HG03469 (cell line): ENCODE data around the gene POLE4.

Experiments
- ATAC-seq: cut with Tn5 transposase; IDR thresholded peaks from one replicate; pipeline ENCODE4 v1.9.1; 2021; ENCODE audit warnings: mild to moderate bottlenecking, moderate library complexity, moderate number of reproducible peaks; ENCODE audit not compliant: unreplicated experiment

Gene POLE4, protein sequence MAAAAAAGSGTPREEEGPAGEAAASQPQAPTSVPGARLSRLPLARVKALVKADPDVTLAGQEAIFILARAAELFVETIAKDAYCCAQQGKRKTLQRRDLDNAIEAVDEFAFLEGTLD

DNA sequence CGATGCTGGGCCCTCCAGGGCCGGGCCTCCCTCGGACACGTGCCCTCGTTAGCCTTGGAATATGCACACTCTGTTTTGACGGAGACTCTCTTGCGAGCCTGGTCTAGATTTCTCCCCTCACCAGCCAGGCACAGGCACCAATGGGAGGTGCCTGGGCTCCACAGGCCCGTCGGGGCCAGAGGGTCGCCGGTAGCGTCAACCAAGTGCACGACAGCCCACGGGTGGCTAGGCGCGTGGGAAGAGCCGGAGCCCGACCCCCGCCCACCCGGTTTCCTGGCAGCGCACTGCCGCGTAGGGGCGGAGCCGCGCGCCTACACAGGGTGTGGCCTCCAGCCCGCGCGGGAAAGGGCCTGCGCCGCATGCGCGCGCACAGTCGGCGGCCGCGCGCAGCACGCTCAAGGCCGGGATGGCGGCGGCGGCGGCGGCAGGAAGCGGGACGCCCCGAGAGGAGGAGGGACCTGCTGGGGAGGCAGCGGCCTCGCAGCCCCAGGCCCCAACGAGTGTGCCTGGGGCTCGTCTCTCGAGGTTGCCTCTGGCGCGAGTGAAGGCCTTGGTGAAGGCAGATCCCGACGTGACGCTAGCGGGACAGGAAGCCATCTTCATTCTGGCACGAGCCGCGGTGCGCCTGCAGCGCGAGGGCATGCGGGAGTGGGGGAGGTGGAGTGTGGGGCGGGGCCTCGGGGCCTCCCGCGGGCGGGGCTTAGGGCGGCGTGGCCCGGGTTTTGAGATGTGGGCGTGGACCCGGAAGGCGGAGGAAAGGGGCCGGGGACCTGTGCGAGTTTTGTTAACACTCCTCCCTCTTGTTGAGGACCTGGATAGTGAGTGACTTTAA is at the start of gene POLE4:
TSS of gene POLE4 (plus strand) at position 370 of the 832 bp plus-strand sequence. CDS start at position 407, 37 bp downstream.
- peak; percentile 83 for ATAC-seq

DNA sequence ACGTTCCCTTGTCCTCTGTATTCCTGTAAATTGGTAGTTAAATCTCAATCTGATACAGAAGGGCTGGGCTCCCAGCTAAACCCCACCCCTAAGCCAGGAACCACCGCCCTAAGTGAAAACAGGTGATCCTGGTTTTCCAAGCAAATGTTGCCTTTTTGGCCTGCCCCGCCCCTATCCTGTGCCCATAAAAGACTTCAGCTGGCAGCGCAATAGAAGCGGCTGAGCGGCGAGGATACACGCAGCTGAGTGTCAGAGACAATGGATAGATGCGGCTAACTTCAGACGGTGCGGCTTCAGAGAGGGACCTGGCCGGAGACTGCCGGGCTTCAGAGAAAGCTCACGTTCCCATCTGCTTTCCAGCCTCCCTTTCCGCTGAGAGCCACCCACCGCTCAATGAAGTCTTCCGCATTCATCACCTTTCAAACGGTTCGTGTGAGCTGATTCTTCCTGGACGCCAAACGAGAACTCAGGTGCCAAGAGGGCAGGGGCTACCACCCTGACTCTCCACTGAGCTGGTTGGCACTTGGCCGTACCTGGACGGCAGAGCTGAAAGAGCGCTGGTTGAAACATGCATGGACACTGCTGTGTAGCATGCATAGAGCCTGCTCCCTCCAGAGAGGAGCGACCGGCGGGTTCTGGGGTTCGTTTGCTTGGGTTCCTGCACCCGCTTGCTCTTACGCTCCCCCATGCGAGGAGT is 49.5 kb upstream of the POLE4 start:
- ATAC-seq: no peak

DNA sequence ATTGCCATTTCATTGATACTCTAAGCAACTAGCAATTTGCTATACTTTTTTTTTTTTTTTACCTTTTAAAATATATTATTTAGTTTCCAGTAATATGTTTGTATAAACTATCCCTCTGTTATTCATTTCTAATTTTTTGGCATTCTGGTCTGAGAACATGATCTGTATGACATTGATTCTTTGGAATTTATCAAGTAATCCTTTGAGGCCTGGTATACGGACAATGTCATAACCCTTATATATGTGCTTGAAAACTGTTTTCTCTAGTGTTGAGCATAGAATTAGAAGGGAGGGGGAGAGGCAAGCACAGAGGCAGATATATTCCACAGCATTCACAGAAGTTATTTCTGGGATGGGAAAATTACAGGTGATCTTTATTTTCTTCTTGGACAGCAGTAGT is 48.2 kb upstream of the POLE4 start:
- ATAC-seq: no peak

DNA sequence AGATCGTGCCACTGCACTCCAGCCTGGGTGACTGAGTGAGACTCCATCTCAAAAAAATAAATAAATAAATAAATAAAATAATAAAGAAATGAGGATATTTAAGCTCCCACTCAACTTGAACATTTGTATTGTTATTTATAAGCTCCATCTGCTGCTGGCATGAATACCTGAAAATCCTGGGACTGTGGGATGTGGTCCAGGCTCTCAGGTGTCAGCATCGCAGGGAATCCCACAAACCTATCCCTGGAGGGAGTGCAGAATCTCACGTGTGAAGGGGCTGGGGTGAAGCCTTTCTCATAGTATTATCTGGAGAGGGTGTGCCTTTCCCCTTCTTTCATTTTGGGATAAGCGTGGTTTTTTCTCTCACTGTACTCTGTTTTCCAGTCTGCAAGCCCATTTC is 47.4 kb upstream of the POLE4 start:
- ATAC-seq: no peak

DNA sequence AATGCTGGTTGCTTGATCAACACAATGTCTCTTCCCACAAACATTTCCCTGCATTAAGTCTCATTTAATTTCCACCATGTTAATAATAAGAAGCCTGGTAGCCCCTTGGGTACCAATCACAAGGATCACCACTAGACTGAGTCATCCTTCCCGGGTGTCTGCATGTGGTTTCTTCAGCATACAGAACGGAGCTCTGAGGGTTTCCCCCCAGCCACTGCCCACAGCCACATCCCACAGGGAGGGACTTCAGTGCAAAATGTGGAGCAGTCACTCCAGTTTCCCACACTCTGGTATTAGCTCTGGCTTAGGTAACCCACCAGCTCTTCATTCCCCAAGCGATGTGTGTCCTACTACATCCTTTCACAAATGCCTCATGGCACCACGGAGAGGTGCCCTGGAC is 42.7 kb upstream of the POLE4 start:
- no peak for ATAC-seq

DNA sequence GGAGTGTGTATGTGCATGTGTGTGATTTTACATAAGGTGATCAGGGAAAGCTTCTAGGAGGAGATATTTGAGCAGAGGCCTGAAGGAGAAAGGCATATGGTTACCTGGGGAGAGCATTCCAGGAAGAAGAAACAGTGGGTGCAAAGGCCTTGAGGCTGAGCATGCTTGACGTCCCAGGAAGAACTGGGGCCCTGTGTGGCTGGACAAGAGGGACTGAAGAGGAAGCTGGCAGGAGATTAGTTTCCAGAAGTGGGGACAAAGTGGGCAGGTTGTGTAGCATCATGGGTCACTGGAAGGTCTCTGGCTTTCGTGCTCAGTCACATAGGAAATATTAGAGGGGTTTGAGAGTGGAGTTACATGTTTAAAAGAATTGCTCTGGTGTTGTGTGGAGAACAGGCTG is 42.0 kb upstream of the POLE4 start:
- no peak for ATAC-seq

DNA sequence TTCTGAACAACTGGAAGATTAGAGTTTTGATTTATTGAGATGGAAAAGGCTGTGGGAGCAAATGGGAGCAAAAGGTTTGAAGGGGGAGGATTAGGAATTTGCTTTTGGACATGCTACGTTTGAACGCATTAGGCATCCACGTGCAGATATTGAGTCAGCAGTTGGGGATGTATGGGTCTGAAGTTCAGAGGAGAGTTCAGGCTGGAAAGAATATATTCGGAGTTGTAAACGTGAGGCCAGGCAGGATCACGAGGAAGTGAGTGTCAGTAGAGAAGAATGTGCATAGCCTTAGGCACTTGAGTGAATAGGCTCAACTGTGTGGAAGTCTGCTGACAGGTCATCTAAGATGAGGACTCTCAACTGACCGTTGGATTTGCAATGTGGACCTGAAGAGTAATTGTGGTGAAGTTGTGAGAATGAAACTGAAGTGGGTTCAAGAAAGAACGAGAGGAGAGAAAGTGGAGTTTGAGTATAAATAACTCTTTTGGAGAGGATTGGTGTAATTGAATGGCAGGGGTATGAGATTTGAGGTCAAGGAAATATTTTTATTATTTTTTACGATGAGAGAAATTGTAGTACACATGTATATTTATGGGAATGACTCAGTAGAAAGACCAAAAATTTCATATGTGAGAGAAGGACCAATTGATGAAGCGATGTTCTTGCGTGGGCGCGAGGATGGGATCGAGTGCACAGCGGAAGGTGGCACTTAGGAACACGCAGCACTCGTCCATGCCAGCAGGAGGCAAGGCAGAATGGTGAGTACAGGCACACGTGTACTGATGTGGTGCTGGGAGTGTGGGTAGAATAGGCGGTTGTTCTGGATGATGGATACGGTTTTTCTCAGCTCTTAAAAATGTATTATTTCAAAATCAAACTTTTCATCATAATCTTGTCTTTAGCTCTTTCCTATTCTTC is 40.5 kb upstream of the POLE4 start:
- ATAC-seq: no peak

DNA sequence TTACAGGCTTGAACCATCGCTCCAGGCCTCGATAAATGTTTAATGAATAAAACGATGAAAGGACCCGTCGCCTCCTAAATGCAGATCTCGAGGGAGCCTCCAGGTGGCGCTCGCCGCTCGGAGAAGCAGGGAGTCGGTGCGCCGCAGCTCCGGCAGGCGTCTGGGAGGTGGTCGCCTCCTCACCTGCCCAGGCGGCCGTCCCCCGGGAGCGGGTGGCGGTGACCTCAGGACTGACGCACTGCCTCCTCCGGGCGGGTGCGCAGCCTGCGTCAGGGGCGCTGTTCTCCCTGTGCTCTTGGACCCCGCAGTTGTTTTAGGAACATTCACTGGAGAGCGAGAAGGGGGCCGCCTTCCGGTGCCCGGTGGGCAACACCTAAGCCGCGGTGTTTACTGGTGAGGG is 38.6 kb upstream of the POLE4 start:
- ATAC-seq: no peak

DNA sequence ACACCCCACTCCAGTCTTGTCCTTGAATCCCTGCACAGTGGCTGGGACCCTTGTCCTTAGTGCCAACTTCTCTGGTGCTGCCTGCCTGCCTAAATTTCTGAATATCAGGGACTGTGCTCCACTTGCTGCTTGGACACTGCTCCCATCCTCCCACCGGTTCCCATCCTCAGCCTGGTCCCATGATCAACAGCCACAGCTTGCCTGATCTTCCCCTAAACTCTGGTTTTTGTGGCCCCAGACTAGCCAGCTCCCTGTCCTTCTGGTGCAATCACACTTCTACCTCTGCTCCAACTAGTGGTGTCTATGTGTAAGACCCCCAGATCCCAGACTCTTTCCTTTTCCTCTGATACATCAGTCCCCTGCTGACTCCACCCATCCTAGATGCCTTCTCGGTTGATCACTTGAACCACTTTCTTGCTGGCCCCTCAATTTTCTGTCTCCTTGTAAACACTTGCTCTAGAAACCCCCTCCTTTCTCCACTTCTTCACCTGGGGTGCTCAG is 37.2 kb upstream of the POLE4 start:
- ATAC-seq: no peak

DNA sequence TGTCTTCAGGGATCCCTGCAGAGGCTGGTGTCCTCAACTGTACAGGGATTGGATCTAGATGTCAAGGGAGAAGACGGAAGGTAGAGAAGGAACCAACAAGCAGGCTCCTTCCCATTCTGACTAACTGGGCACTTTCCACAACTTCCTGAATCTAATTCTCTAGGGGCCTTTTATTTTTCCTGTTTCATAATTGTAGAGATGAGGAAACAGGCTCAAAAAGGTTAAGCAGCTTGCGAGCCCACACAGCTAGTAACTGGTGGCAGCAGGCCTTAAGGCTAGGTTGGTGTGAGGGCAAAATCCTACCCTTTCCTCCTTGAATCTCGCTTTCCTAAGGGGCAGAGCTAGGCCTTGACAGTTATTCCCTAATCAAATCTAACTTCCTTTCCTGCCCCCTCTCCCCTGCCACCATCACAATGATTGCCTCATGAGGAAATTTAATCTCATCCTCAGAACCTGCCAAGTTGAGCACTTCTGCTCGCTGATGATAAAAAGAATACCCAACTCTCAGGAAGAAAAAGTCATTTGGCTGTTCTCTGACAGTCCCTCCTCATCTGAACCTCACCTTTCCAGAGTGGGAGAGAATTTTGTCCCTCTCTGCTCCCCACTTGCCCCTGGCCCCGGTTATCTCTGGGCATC is 35.7 kb upstream of the POLE4 start:
- ATAC-seq: no peak

DNA sequence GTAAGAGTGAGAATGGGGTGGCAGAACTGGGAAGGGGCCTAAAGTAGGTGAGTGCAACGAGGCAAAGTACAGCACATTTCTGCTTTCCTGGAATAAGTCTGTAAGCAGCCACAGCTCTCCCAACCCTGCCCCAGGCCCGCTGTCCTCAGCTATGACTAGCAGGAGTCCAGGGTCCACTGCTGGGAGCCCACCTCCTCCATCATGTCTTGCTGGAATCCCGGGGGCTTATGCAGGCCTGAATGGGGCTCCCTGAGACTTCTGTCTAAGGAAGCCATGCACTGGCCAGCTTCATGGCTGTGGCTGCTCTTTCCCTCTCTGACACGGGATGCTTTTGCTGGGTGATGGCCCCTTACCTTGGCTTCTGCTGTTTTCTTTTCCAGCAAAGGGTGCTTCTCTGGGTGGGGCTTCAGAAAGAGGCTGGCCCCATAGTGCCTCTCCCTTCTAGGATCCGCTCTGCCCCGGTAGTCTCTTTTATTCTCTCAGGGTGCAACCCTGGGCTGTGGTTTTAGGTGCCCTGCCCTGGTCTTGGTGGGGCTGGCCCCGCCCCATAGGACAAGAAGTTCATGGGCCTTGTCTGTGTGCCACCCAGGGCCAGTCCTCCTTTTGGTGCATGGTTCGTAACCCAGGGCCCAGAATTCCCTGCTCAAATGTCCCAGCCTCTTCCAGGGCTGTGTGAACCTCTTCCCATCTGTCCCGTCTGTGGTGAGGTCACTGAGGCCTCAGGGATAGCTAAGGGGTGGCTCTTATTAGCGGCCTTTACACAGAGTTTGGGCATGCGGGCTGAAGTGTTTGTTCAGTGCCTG is 33.8 kb upstream of the POLE4 start:
- no peak for ATAC-seq

DNA sequence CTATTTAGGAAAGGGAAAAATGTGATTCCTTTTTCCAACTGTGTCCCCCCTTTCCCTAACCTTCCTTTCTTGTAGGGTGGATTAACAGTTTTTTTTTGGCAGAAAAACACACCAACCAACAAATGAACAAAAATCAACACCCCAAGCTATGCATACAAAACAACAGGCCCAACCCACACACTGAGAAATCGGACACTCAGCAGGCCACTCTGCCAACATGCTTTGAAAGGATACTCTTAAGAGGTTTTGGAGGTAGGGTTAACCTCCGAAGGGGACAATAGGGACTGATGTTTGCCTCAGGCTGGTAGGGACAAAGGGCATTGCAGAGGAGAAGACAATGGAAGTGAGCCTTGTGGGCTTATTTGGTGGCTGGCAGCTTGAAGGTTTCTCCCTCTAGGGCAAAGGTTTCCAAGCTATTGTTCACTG is 33.1 kb upstream of the POLE4 start:
- no peak for ATAC-seq

DNA sequence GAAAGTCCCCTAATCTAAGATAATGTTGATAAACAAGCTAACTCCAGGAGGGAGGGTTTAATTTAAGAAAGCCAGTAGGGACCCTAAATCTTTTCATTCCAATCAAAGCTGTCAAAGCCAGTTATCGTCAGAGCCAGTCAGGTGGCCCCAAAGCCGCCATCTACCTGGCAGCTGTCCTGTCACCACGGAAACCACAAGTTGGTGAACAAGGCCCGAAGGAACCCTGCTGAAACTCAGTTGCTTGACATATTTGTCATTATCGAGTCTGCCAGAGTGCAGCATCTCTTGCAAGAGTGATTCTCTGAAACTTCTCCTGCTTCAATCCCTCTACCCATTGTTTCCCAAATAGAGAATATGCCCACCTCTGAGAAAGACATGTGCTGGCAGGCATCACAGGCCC is 30.8 kb upstream of the POLE4 start:
- no peak for ATAC-seq

DNA sequence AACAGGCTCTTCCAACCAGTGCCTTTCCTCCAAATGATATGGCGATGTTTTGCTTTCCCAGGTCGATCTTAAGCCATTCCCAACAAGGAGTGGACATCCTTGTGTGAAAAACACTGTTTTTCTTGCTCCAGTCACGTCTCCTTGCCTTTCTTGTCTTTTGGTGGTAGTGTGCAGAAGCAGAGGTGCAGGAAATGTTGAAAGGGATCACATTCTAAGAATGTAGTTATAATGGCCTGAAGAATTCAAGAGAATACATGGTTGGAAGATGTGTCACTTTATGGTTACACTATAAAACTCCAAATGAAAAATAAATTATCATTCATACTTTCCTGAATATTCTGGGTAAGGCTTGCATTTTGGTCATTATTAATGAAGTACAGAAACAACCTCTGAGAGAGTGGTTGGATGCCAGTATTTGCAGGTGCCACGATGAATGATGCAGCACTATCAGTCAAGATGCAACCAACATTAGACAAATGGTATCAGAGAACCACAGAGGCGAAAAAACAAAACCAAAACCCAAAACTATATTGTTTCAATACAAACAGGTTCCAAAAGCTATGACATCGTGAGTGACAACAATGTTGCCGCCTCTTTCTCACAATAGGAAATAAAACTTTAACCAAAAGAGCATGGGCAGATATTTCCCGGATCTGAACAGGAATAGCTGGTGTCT is 27.5 kb upstream of the POLE4 start:
- ATAC-seq: no peak

DNA sequence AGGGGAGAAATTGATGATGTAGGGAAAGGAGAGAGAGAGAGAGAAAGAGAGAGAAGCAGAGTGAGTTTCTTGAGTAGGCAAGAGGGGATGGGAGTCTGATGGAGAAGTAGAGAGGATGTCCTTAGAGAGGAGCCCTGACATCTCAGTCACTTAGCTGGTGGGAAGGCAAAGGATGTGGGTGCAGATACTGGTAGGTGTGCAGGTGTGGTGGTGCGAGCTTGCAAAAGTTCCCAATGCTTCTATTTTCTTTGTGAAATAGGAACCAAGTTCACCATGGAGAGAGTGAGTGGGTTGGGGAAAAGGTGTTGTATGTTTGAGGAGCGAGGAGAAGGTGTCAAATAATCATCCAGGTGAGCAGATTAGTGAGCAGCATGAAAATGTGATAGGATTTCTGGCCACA is 26.5 kb upstream of the POLE4 start:
- ATAC-seq: no peak

DNA sequence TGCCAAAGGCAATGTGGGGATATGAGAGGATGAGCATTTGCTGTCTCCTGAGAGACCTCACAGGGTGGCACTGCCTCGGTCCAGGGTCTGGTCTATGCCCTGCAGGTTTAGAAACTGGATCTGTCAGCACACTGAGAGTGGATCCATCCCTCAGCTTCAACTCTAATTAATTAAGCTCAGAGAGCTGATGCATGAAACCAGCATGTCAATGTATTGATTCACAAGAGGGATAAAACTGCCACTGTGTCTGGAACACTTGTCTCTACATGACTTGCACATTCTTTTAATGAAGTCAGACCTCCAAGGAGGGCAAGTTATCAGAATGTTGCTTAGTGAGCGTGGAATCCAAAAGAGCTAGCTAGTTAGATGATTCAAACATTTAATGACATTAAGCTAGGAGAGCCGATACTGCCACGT is 22.5 kb upstream of the POLE4 start:
- no peak for ATAC-seq

DNA sequence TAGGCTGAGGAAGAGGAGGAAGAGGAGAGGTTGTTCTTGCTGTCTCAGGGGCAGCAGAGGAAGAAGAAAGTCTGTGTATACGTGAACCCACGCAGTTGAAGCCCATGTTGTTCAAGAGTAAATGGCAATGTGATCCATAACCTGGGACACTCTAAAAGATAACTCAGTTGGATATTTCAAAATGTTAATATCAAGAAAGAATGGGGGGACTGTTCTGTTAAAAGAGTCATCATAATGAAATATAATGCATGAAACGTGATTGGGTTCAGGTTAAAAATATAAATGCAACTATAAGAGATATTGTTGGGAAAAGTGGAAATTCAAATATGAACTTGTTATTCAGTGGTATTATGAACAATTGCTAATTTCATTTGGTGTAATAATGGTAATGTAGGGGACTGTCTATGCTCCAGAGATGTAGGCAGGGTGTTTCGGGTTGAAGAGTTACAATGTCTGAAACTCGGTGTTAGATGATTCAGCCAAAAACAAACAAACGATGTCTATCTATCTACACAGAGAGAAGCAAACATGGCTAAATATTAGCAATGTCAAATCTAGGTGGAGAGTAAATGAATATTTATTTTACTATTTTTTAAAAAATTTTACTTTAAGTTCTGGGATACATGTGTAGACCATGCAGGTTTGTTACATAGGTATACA is 21.1 kb upstream of the POLE4 start:
- ATAC-seq: no peak

DNA sequence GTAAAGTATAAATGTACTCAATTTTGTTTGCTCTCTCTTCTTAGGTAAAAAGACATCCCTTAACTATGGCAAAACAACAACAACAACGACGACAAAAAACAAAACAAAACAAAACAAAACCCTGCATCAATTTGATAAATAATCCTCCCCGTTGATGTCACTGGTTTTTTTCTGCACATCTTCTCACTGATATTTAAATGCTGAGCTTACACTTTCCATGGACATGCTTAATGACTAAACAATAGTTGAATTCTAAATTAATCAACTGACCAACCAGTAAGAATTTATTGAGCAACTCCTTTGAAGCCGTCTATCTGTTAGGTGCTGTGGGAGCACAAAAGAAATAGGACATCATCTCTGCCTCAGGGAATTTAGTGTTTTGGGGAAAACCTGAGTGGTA is 20.2 kb upstream of the POLE4 start:
- no peak for ATAC-seq
